GM12878 (cell line): ENCODE results near the gene IRAK2. TPM values are rescaled to one million over a fixed set of nuclear protein-coding genes. Genes with fewer than 3 reads are reported as not detected.
A peak's percentile ranks its signal among the peaks of the same experiment; 100 is the strongest.

Source experiments
- ATAC-seq: fragments of 200-7000 bp; cut with Tn5 transposase; 3 replicates; pipeline ENCODE4 v1.9.1; 2020; ENCODE audit warnings: mild to moderate bottlenecking, moderate library complexity
- BruUV-seq: library from RNA; stranded (reverse); fragments of 400-500 nt; replicated peaks from 2 replicates; lab custom pipeline; 2021; lab: Mats Ljungman, UMichigan
- CTCF ChIA-PET: fragments of 300-600 bp; sonication (Branson Sonifier 250); formaldehyde crosslinking; extraction: SDS; loops from one replicate; lab custom pipeline; 2021; ENCODE audit warnings: inconsistent platforms; lab: Yijun Ruan, JAX
- POLR2A ChIA-PET: fragments of 350-600 bp; formaldehyde crosslinking; extraction: SDS; loops from one replicate; lab custom pipeline; 2021; ENCODE audit warnings: inconsistent platforms; lab: Charles Lee
- RAD21 ChIA-PET: fragments of 300-600 bp; sonication (Branson Sonifier 250); formaldehyde crosslinking; loops from one replicate; lab custom pipeline; 2023; ENCODE audit warnings: antibody characterized with exemption; ENCODE audit not compliant: unreplicated experiment; lab: Charles Lee
- SMC1A ChIA-PET: fragments of 300-600 bp; sonication (Branson Sonifier 250); formaldehyde crosslinking; loops from one replicate; lab custom pipeline; 2023; ENCODE audit not compliant: unreplicated experiment, uncharacterized antibody; lab: Charles Lee
- DNase-seq: peaks from one replicate; pipeline ENCODE4 v3.0.0-alpha.2; 2011; ENCODE audit warnings: low read depth, low spot score
- FAIRE-seq: peaks from 3 replicates; lab custom pipeline; 2011; peaks lifted over from hg19 to GRCh38; lab: Jason Lieb, UNC
- H2AFZ ChIP-seq: 2 replicates; pipeline ENCODE4 v1.6.0; 2011; ENCODE audit warnings: low read depth, low read length, control low read depth; ENCODE audit not compliant: control insufficient read depth
- H3K27ac ChIP-seq: 2 replicates; pipeline ENCODE4 v1.5.1; 2011; ENCODE audit warnings: control low read depth; ENCODE audit not compliant: control insufficient read depth, insufficient read depth
- H3K27me3 ChIP-seq, 2 experiments: replicated peaks in 1 of 2; 2 replicates each; pipeline versions ENCODE4 v1.6.0 to v1.6.1; 2011; ENCODE audit warnings: low read length in 1 of 2; ENCODE audit not compliant: control insufficient read depth in 2 of 2, insufficient read depth in 2 of 2
- H3K36me3 ChIP-seq, 2 experiments: 2 replicates each; pipeline ENCODE4 v1.5.1; 2011; ENCODE audit warnings: low read length in 1 of 2; ENCODE audit not compliant: control insufficient read depth in 2 of 2, insufficient read depth in 2 of 2
- H3K4me1 ChIP-seq: 2 replicates; pipeline ENCODE4 v1.6.1; 2011; ENCODE audit warnings: mild to moderate bottlenecking, low read length, moderate library complexity, mixed read lengths; ENCODE audit not compliant: control insufficient read depth, insufficient read depth
- H3K4me2 ChIP-seq: 2 replicates; pipeline ENCODE4 v1.6.0; 2011; ENCODE audit warnings: control low read depth; ENCODE audit not compliant: control insufficient read depth, insufficient read depth
- H3K4me3 ChIP-seq: fragments of 200-600 bp; sonication (generic); 2 replicates; pipeline ENCODE4 v1.5.1; 2016
- H3K79me2 ChIP-seq: 2 replicates; pipeline ENCODE4 v1.6.0; 2011; ENCODE audit warnings: low read length; ENCODE audit not compliant: control insufficient read depth, insufficient read depth
- H3K9ac ChIP-seq: 2 replicates; pipeline ENCODE4 v1.8.0; 2011; ENCODE audit warnings: low read length, control low read depth, mixed read lengths; ENCODE audit not compliant: control insufficient read depth, insufficient read depth
- H3K9me3 ChIP-seq: replicated peaks from 3 replicates; pipeline ENCODE4 v1.5.1; 2011; ENCODE audit warnings: mild to moderate bottlenecking, low read length; ENCODE audit not compliant: control insufficient read depth, insufficient read depth
- H4K20me1 ChIP-seq: 2 replicates; pipeline ENCODE4 v1.6.0; 2011; ENCODE audit not compliant: control insufficient read depth, insufficient read depth
- KLF5 ChIP-seq: fragments of 450-650 bp; IDR thresholded peaks from 2 replicates; pipeline ENCODE4 v1.6.1; 2014; ENCODE audit warnings: mild to moderate bottlenecking; ENCODE audit not compliant: partially characterized antibody
- MXI1 ChIP-seq: fragments of 150-350 bp; IDR thresholded peaks from 2 replicates; pipeline ENCODE4 v1.6.1; 2011; ENCODE audit warnings: low read depth, mild to moderate bottlenecking, inconsistent platforms, low read length, improper control_type of control experiment
- POLR2A ChIP-seq: IDR thresholded peaks from 2 replicates; pipeline ENCODE4 v1.6.1; 2011; ENCODE audit warnings: low read depth, mild to moderate bottlenecking, low read length
- POU2F2 ChIP-seq: IDR thresholded peaks from 3 replicates; pipeline ENCODE4 v1.6.1; 2011; ENCODE audit warnings: low read depth, mild to moderate bottlenecking, low read length, borderline replicate concordance
- RELA ChIP-seq: fragments of 450-650 bp; IDR thresholded peaks from 2 replicates; pipeline ENCODE4 v1.8.0; 2014; ENCODE audit warnings: borderline replicate concordance; ENCODE audit not compliant: partially characterized antibody
- SP1 ChIP-seq: IDR thresholded peaks from one replicate; pipeline ENCODE4 v1.6.1; 2011; ENCODE audit warnings: low read depth, low read length
- TAF1 ChIP-seq: IDR thresholded peaks from 2 replicates; pipeline ENCODE4 v1.6.1; 2011; ENCODE audit warnings: mild to moderate bottlenecking, low read depth, low read length, borderline replicate concordance
- ZBTB4 ChIP-seq: fragments of 450-650 bp; formaldehyde crosslinking; IDR thresholded peaks from 2 replicates; pipeline ENCODE4 v1.4.0; 2022; ENCODE audit warnings: mild to moderate bottlenecking, moderate library complexity
- WGBS: methylation state at CpG from one replicate; pipeline ENCODE4 v1.1.6; 2016; ENCODE audit warnings: low lambda C conversion rate; ENCODE audit not compliant: insufficient replicate concordance, insufficient coverage; ENCODE audit errors: missing lambda C conversion rate; 5-methylcytosine and 5-hydroxymethylcytosine counted together
- in situ Hi-C: fragments of 300-500 bp; cut with MboI; formaldehyde crosslinking; loops from 9 replicates; pipeline ENCODE4 v1.14.3; 2018; ENCODE audit warnings: mixed read lengths
- intact Hi-C: fragments of 100-400 bp; cut with micrococcal nuclease; formaldehyde crosslinking; loops from one replicate; pipeline ENCODE4 v1.14.2; 2022; ENCODE audit not compliant: unreplicated experiment
- polyA plus RNA-seq, 11 experiments: library from polyadenylated mRNA; depleted of rRNA in 4 of 11; unstranded in 6 of 11; stranded (reverse) in 5 of 11; fragments of >200 nt; fragmentation: Nextera tagmentation in 4 of 11; fragmentation: Illumina TruSeq in 1 of 11; extraction: Ambion mirVana in 4 of 11; extraction: Trizol in 1 of 11; gene quantifications; 1 replicate in 1 of 11; 2 replicates in 10 of 11; pipeline versions ENCODE4 v1.2.1 to v1.2.3, GENCODE V29; 2011 to 2016; ENCODE audit warnings: inconsistent platforms in 2 of 11, missing spikeins in 2 of 11, low read depth in 1 of 11
- total RNA-seq, 4 experiments: library from RNA; depleted of rRNA in 3 of 4; stranded (reverse); fragments of >200 nt in 3 of 4; fragmentation: Illumina TruSeq in 1 of 4; extraction: Trizol in 1 of 4; gene quantifications; 2 replicates each; pipeline versions ENCODE4 v1.2.1 to v1.2.3, GENCODE V29; 2013 to 2021
- TF ChIP-seq, protein P1 (sequence below): fragments of 450-650 bp; IDR thresholded peaks from 2 replicates; pipeline ENCODE4 v1.6.1; 2018; ENCODE audit warnings: mild to moderate bottlenecking, low read depth, moderate library complexity; ENCODE audit not compliant: partially characterized antibody

The IRAK2 gene
- total and polyA plus RNA-seq, 10 of the 15 experiments (the other 5 are each of a cell fraction or from before 2014, with no cell fraction given), result 0.48 to 5.7 (median 4.5) TPM

DNA sequence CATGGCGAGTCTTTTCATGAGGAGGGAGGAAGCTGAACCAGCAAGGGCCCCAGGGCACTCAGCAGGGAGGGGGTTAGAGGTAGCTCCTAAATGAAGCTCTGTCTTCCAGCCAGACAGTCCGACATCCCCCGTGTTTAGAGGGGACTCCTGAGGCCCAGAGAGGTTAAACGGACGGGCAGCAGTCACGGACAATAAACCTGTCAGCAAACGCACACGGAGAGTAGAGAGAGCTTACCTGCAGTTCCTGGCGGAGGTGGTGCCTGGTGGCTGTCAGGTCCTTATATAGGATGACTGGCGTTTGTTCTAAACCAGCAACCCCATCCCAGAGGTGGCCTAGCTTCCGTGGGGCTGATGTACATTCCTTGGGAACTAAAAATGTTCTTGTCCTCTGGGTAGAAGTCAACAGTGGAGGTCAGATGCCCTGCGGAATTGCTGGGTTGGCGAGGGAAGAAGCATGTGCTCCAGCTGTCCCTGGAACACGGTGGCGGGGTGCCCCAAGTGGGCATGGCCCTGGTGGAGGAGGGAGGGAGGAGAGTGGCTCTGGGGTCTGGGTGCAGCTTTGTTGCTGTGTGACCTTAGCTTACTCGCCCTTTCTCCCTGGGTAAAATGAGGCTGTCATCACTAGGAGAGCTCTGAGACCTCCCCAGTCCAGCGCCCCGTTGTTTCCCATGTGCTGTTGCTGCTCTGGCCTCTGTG, 125.9 kb downstream of the IRAK2 start:
- no peak overlapping the region for H2AFZ ChIP-seq
- H3K27ac ChIP-seq, result no peak overlapping the region
- H3K9ac ChIP-seq, result no peak overlapping the region
- in situ Hi-C loops (no loop called here), intact Hi-C loops (no loop called here)
- SMC1A ChIA-PET, result interaction anchor here (1.0 kb wide), 1 partner anchor 11 kb away, joined by 3 read pairs; no protein-coding TSS in a partner anchor
- CTCF ChIA-PET, result interaction anchor here (0.7 to 1.4 kb wide), 2 partner anchors 67 to 359 kb away, joined by 3 read pairs; no protein-coding TSS in a partner anchor
- no peak overlapping the region for H3K4me2 ChIP-seq
- no peaks in the 10 kb centered on the region for H3K9me3 ChIP-seq
- no peak for FAIRE-seq
- RAD21 ChIA-PET, result interaction anchor here (1.4 kb wide), 1 partner anchor 30 kb away, joined by 3 read pairs; the partner anchor contains the start of gene SEC13
- POLR2A ChIA-PET, result no interaction called here
- 97% methylated on average over 18 of the region's 18 CpGs for WGBS
- TF ChIP-seq POLR2A (peak; percentile 59), RELA (no peak)
- H3K4me1 ChIP-seq, result peaks cover 5% of the 10 kb centered on the region; the same call in 1 of the 2 replicates
- no peaks in the 10 kb centered on the region for H3K27me3 ChIP-seq
- no peak for DNase-seq
- H3K4me3 ChIP-seq, result no peak overlapping the region
- H4K20me1 ChIP-seq, result no peaks in the 10 kb centered on the region; the same call in 1 of the 2 replicates
- no TSS peak for BruUV-seq
- peaks cover 8 to 10% of the 10 kb centered on the region in 2 experiments for H3K36me3 ChIP-seq
- H3K79me2 ChIP-seq, result no peaks in the 10 kb centered on the region; the same call in none of the 2 replicates
- no peak for ATAC-seq

- Histone ChIP-seq H3K4me2 (no peak overlapping the region), H3K4me3 (no peak overlapping the region), H3K9ac (no peak overlapping the region), H4K20me1 (no peaks in the 10 kb centered on the region; the same call in 1 of the 2 replicates), H3K27me3 (no peaks in the 10 kb centered on the region), H3K36me3 (peaks cover 7 to 8% of the 10 kb centered on the region in 2 experiments), H3K9me3 (no peaks in the 10 kb centered on the region; the same call in 2 of the 3 replicates), H3K79me2 (no peaks in the 10 kb centered on the region; the same call in none of the 2 replicates), H3K4me1 (peaks cover 5% of the 10 kb centered on the region; the same call in 1 of the 2 replicates), H3K27ac (peak overlapping the region; percentile 66; the same call in 1 of the 2 replicates), H2AFZ (no peak overlapping the region)
- CTCF ChIA-PET, result interaction anchor here (0.7 to 1.9 kb wide), 2 partner anchors 28 to 68 kb away, joined by 3 to 5 read pairs; no protein-coding TSS in a partner anchor
- BruUV-seq, result no TSS peak
- POLR2A ChIA-PET, result interaction anchor here (1.7 to 2.1 kb wide), 2 partner anchors 10 to 359 kb away, joined by 5 to 8 read pairs; partner anchors contain the start of gene CRELD1
- RAD21 ChIA-PET, result no interaction called here
- FAIRE-seq, result no peak
- in situ Hi-C loops, result no loop called here
- WGBS, result 88% methylated on average over 5 of the region's 6 CpGs
- intact Hi-C loops, result loop anchor here (1.0 kb wide), 1 partner anchor 43 kb away; the partner anchor contains the start of gene TATDN2
- no peak for ATAC-seq
- no peak for DNase-seq
- SMC1A ChIA-PET, result interaction anchor here (0.8 to 2.6 kb wide), 4 partner anchors 9 to 38 kb away, joined by 3 to 13 read pairs (median 4); no protein-coding TSS in a partner anchor
- TF ChIP-seq SP1 (no peak), TAF1 (no peak), POU2F2 (no peak), ZBTB4 (CRISPR knock-in tag) (no peak), MXI1 (no peak), KLF5 (no peak)
- TF ChIP-seq, protein P1, sequence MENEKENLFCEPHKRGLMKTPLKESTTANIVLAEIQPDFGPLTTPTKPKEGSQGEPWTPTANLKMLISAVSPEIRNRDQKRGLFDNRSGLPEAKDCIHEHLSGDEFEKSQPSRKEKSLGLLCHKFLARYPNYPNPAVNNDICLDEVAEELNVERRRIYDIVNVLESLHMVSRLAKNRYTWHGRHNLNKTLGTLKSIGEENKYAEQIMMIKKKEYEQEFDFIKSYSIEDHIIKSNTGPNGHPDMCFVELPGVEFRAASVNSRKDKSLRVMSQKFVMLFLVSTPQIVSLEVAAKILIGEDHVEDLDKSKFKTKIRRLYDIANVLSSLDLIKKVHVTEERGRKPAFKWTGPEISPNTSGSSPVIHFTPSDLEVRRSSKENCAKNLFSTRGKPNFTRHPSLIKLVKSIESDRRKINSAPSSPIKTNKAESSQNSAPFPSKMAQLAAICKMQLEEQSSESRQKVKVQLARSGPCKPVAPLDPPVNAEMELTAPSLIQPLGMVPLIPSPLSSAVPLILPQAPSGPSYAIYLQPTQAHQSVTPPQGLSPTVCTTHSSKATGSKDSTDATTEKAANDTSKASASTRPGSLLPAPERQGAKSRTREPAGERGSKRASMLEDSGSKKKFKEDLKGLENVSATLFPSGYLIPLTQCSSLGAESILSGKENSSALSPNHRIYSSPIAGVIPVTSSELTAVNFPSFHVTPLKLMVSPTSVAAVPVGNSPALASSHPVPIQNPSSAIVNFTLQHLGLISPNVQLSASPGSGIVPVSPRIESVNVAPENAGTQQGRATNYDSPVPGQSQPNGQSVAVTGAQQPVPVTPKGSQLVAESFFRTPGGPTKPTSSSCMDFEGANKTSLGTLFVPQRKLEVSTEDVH, result no peak
Observed at GRCh38 chr3:10291641-10292040, 126.9 kb downstream of the IRAK2 start.
